Epithelial cell of esophagus (primary cell): Measurements from ENCODE around the gene RNF223.

Experiments used
- DNase-seq: peaks from one replicate; pipeline ENCODE4 v3.0.0; 2010; ENCODE audit warnings: low read depth
- H3K4me3 ChIP-seq: 2 replicates; pipeline ENCODE4 v1.5.1; 2011; ENCODE audit warnings: mild to moderate bottlenecking, low read length, control low read depth
- CTCF ChIP-seq: IDR thresholded peaks from 2 replicates; pipeline ENCODE4 v1.5.1; 2011; ENCODE audit warnings: low read depth, mild to moderate bottlenecking, low read length, control low read depth, inconsistent platforms; ENCODE audit not compliant: insufficient read depth; ENCODE audit errors: missing control alignments

Gene RNF223

DNA sequence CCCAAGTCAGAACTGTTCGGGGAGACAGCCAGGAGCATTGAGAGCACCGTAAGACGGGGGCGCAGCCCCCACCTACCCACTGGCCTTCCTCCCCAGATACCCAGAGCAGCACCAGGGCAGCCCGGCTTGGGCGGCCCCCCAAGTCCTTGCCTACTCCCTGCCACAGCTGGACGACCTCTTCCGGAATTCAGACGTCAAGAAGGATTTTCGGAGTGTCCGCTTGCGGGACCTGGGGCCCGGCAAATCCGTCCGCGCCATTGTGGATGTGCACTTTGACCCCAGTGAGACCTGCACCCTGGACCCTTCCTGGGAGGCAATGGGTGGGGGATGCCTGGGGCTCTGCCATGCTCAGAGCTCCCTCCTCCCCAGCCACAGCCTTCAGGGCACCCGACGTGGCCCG lies 26.7 kb downstream of the RNF223 start:
- no peak for TF ChIP-seq CTCF
- no peak for DNase-seq
- H3K4me3 ChIP-seq, result no peak overlapping the region

GRCh38 chr1:1046767-1047166 lies 27.3 kb downstream of the RNF223 start:
- TF ChIP-seq CTCF, result no peak
- no peak overlapping the region for H3K4me3 ChIP-seq
- no peak for DNase-seq

GRCh38 chr1:1046243-1046642 lies 27.9 kb downstream of the RNF223 start:
- no peak for DNase-seq
- TF ChIP-seq CTCF, result no peak

GRCh38 chr1:1045129-1045528 lies 29.0 kb downstream of the RNF223 start:
- H3K4me3 ChIP-seq, result no peak overlapping the region
- DNase-seq, result no peak
- no peak for TF ChIP-seq CTCF

More at GRCh38 chr1:1046243-1046642, 27.9 kb downstream of the RNF223 start:
- no peak overlapping the region for H3K4me3 ChIP-seq

DNA sequence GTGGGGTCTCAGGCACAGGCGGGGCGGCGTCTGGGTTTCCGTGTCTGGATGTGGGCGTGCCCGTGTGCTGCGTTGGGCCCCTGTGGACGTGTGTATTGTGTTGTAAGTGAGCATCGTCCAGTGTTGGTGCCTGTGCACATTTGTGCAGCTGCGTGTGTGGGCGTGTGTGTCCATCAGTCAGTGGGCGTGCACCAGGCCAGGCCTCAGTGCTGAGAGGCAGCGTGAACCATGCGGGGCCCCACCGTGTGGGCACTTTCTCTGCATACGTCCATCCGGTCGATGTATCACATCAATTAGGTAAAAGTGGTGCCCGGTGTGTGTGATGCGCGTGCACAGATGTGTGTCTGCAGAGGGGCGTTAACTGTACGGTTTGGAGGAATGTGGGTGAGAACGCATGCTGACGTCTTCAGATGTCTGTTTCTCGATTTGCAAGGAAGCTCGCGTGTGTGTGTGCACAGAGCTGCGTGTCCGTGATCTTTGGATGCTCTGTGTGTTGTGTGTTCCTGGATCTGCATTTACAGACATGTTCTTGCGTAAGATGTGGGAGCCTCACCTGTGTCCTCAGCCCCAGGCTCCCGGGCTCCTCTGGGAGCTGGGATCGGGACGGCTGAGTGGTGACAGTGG lies 29.5 kb downstream of the RNF223 start:
- DNase-seq, result no peak
- TF ChIP-seq CTCF, result no peak
- H3K4me3 ChIP-seq, result no peak overlapping the region

GRCh38 chr1:1043921-1044320 lies 30.2 kb downstream of the RNF223 start:
- no peak for TF ChIP-seq CTCF
- no peak overlapping the region for H3K4me3 ChIP-seq
- no peak for DNase-seq

DNA sequence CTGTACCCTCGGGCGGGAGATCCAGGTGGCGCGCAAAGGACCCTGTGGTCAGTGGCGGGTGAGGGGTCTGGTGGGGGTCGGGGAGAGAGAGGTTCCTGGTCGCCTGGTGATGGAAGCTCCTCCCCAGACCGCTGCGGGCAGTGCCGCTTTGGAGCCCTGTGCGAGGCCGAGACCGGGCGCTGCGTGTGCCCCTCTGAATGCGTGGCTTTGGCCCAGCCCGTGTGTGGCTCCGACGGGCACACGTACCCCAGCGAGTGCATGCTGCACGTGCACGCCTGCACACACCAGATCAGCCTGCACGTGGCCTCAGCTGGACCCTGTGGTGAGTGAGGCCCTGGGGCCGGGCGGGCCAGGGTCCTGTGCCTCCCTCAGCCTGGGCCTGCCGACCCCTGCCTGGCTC lies 30.7 kb downstream of the RNF223 start:
- no peak overlapping the region for H3K4me3 ChIP-seq
- no peak for TF ChIP-seq CTCF
- no peak for DNase-seq
